Activated CD4-positive, alpha-beta memory T cell treated with anti-CD3 and anti-CD28 coated beads, Interleukin-2, amount 10 ng/mL, durations not matched to agents 7 days and 5 days (primary cell): ENCODE data around the gene TBX4. TPM values are rescaled to one million over a fixed set of nuclear protein-coding genes. Genes with fewer than 3 reads are reported as not detected.

Experiments
- CTCF ChIA-PET: fragments of 350-600 bp; sonication (Branson Sonifier 250); formaldehyde crosslinking; loops from one replicate; lab custom pipeline; 2021; ENCODE audit warnings: antibody characterized with exemption, inconsistent platforms; lab: Charles Lee
- POLR2A ChIA-PET: fragments of 350-600 bp; sonication (Branson Sonifier 250); formaldehyde crosslinking; loops from one replicate; lab custom pipeline; 2021; ENCODE audit warnings: antibody characterized with exemption; lab: Charles Lee
- DNase-seq: peaks from one replicate; pipeline ENCODE4 v3.0.0-alpha.2; 2020
- H3K27ac Mint-ChIP-seq: one replicate; pipeline ENCODE4 v1.8.0; 2021; ENCODE audit warnings: mild to moderate bottlenecking, mixed read lengths
- H3K27me3 Mint-ChIP-seq: one replicate; pipeline ENCODE4 v1.8.0; 2021; ENCODE audit warnings: mixed read lengths
- H3K36me3 Mint-ChIP-seq: one replicate; pipeline ENCODE4 v1.8.0; 2021; ENCODE audit warnings: low read depth, mixed read lengths
- H3K4me1 Mint-ChIP-seq: one replicate; pipeline ENCODE4 v1.8.0; 2021; ENCODE audit warnings: mixed read lengths
- H3K4me3 Mint-ChIP-seq: one replicate; pipeline ENCODE4 v1.8.0; 2021; ENCODE audit warnings: mild to moderate bottlenecking, mixed read lengths
- H3K9me3 Mint-ChIP-seq: one replicate; pipeline ENCODE4 v1.8.0; 2021; ENCODE audit warnings: mixed read lengths
- total RNA-seq, 2 experiments: library from RNA; stranded (reverse); gene quantifications; one replicate each; pipeline ENCODE4 v1.2.3, GENCODE V29; 2021

TBX4 gene
- total RNA-seq, 2 experiments from 2014 or later = not detected

- Mint-ChIP-seq H3K27me3 (peaks cover 69% of the 10 kb centered on the region), H3K36me3 (no peaks in the 10 kb centered on the region), H3K27ac (no peak overlapping the region), H3K9me3 (no peaks in the 10 kb centered on the region), H3K4me3 (no peak overlapping the region), H3K4me1 (peaks cover 9% of the 10 kb centered on the region)
- no peak for DNase-seq
- POLR2A ChIA-PET = no interaction called here
- CTCF ChIA-PET = interaction anchor here (1.3 kb wide), 1 partner anchor 50 kb away, joined by 4 read pairs; no protein-coding TSS in a partner anchor
Measured at GRCh38 chr17:61461967-61462718, 9.9 kb downstream of the TBX4 start.

GRCh38 chr17:61462719-61463315 lies 10.6 kb downstream of the TBX4 start:
- no peak overlapping the region for H3K4me3 Mint-ChIP-seq
- peaks cover 6% of the 10 kb centered on the region for H3K4me1 Mint-ChIP-seq
- ChIA-PET POLR2A (no interaction called here), CTCF (no interaction called here)
- no peaks in the 10 kb centered on the region for H3K36me3 Mint-ChIP-seq
- peaks cover 66% of the 10 kb centered on the region for H3K27me3 Mint-ChIP-seq
- no peak for DNase-seq
- H3K9me3 Mint-ChIP-seq = no peaks in the 10 kb centered on the region
- no peak overlapping the region for H3K27ac Mint-ChIP-seq

GRCh38 chr17:61463316-61464129 lies 11.3 kb downstream of the TBX4 start:
- DNase-seq = no peak
- H3K27me3 Mint-ChIP-seq = peaks cover 59% of the 10 kb centered on the region
- H3K27ac Mint-ChIP-seq = no peak overlapping the region
- no peaks in the 10 kb centered on the region for H3K36me3 Mint-ChIP-seq
- ChIA-PET CTCF (no interaction called here), POLR2A (no interaction called here)
- H3K9me3 Mint-ChIP-seq = no peaks in the 10 kb centered on the region
- H3K4me3 Mint-ChIP-seq = no peak overlapping the region
- H3K4me1 Mint-ChIP-seq = peaks cover 6% of the 10 kb centered on the region

GRCh38 chr17:61464130-61464842 lies 12.1 kb downstream of the TBX4 start:
- Mint-ChIP-seq H3K36me3 (no peaks in the 10 kb centered on the region), H3K4me3 (no peak overlapping the region), H3K4me1 (peaks cover 6% of the 10 kb centered on the region), H3K27ac (no peak overlapping the region), H3K9me3 (no peaks in the 10 kb centered on the region), H3K27me3 (peaks cover 52% of the 10 kb centered on the region)
- ChIA-PET CTCF (no interaction called here), POLR2A (no interaction called here)
- DNase-seq = no peak

- no peak overlapping the region for H3K4me3 Mint-ChIP-seq
- DNase-seq = no peak
- no peaks in the 10 kb centered on the region for H3K9me3 Mint-ChIP-seq
- ChIA-PET CTCF (no interaction called here), POLR2A (no interaction called here)
- peaks cover 47% of the 10 kb centered on the region for H3K27me3 Mint-ChIP-seq
- peaks cover 6% of the 10 kb centered on the region for H3K4me1 Mint-ChIP-seq
- H3K27ac Mint-ChIP-seq = no peak overlapping the region
- no peaks in the 10 kb centered on the region for H3K36me3 Mint-ChIP-seq
Measured at GRCh38 chr17:61464843-61465180, 12.6 kb downstream of the TBX4 start.

- H3K9me3 Mint-ChIP-seq = no peaks in the 10 kb centered on the region
- peaks cover 41% of the 10 kb centered on the region for H3K27me3 Mint-ChIP-seq
- H3K27ac Mint-ChIP-seq = no peak overlapping the region
- no peak overlapping the region for H3K4me3 Mint-ChIP-seq
- no peaks in the 10 kb centered on the region for H3K36me3 Mint-ChIP-seq
- ChIA-PET POLR2A (no interaction called here), CTCF (no interaction called here)
- no peak for DNase-seq
- peaks cover 6% of the 10 kb centered on the region for H3K4me1 Mint-ChIP-seq
Measured at GRCh38 chr17:61465550-61466237, 13.5 kb downstream of the TBX4 start.

- CTCF ChIA-PET = no interaction called here
- Mint-ChIP-seq H3K4me3 (no peak overlapping the region), H3K36me3 (no peaks in the 10 kb centered on the region), H3K4me1 (peaks cover 6% of the 10 kb centered on the region), H3K9me3 (no peaks in the 10 kb centered on the region), H3K27me3 (peaks cover 35% of the 10 kb centered on the region), H3K27ac (no peak overlapping the region)
- no peak for DNase-seq
- POLR2A ChIA-PET = no interaction called here
Measured at GRCh38 chr17:61466246-61466645, 14.0 kb downstream of the TBX4 start.

GRCh38 chr17:61467416-61468262 lies 15.4 kb downstream of the TBX4 start:
- Mint-ChIP-seq H3K27me3 (peaks cover 26% of the 10 kb centered on the region), H3K4me1 (peaks cover 2% of the 10 kb centered on the region), H3K9me3 (no peaks in the 10 kb centered on the region), H3K4me3 (no peak overlapping the region), H3K27ac (no peak overlapping the region), H3K36me3 (no peaks in the 10 kb centered on the region)
- ChIA-PET POLR2A (no interaction called here), CTCF (no interaction called here)
- no peak for DNase-seq

- Mint-ChIP-seq H3K27ac (no peak overlapping the region), H3K27me3 (peaks cover 19% of the 10 kb centered on the region), H3K9me3 (no peaks in the 10 kb centered on the region), H3K4me3 (no peak overlapping the region), H3K4me1 (no peaks in the 10 kb centered on the region), H3K36me3 (no peaks in the 10 kb centered on the region)
- ChIA-PET CTCF (no interaction called here), POLR2A (no interaction called here)
- DNase-seq = no peak
Measured at GRCh38 chr17:61468263-61468907, 16.2 kb downstream of the TBX4 start.

- Mint-ChIP-seq H3K36me3 (no peaks in the 10 kb centered on the region), H3K9me3 (no peaks in the 10 kb centered on the region), H3K27me3 (peaks cover 22% of the 10 kb centered on the region), H3K4me3 (no peak overlapping the region), H3K4me1 (no peaks in the 10 kb centered on the region), H3K27ac (no peak overlapping the region)
- CTCF ChIA-PET = no interaction called here
- POLR2A ChIA-PET = no interaction called here
- DNase-seq = no peak
Measured at GRCh38 chr17:61469474-61469873, 17.3 kb downstream of the TBX4 start.

- Mint-ChIP-seq H3K4me1 (no peaks in the 10 kb centered on the region), H3K36me3 (no peaks in the 10 kb centered on the region), H3K27ac (no peak overlapping the region), H3K27me3 (peaks cover 22% of the 10 kb centered on the region), H3K9me3 (no peaks in the 10 kb centered on the region), H3K4me3 (no peak overlapping the region)
- ChIA-PET POLR2A (no interaction called here), CTCF (no interaction called here)
- no peak for DNase-seq
Measured at GRCh38 chr17:61469949-61470348, 17.7 kb downstream of the TBX4 start.
